Stomach (tissue), 9 donors: Measurements from ENCODE around the gene GPRASP2. TPM values are rescaled to one million over a fixed set of nuclear protein-coding genes. Genes with fewer than 3 reads are reported as not detected.

ENCODE experiments used
- DNase-seq, 2 donors: peaks; one replicate each; pipeline versions ENCODE4 v3.0.0 to v3.0.0-alpha.2; 2013 to 2019
- H3K27ac ChIP-seq, 5 donors: fragments of 200-600 bp in 4 of 5; sonication (generic) in 4 of 5; one replicate each; pipeline ENCODE4 v1.5.1; 2013 to 2019; ENCODE audit warnings: mild to moderate bottlenecking in 1 of 5, moderate library complexity in 1 of 5
- H3K27me3 ChIP-seq, 3 donors: fragments of 200-600 bp; sonication (generic); one replicate each; pipeline ENCODE4 v1.5.1; 2017 to 2019; ENCODE audit warnings: mixed run types in 1 of 3
- H3K36me3 ChIP-seq, 4 donors: fragments of 200-600 bp; sonication (generic); 1 replicate in 3 of 4; 2 replicates in 1 of 4; pipeline ENCODE4 v1.5.1; 2016 to 2019
- H3K4me1 ChIP-seq, 4 donors: fragments of 200-600 bp; sonication (generic); one replicate each; pipeline ENCODE4 v1.5.1; 2016 to 2019
- H3K4me3 ChIP-seq, 4 donors: fragments of 200-600 bp; sonication (generic) in 3 of 4; one replicate each; pipeline ENCODE4 v1.5.1; 2016 to 2019; ENCODE audit warnings: mild to moderate bottlenecking in 1 of 4
- H3K9me3 ChIP-seq, 4 donors: fragments of 200-600 bp; sonication (generic); one replicate each; pipeline ENCODE4 v1.5.1; 2016 to 2019
- EP300 ChIP-seq: sonication (generic); formaldehyde crosslinking; IDR thresholded peaks from one replicate; pipeline ENCODE4 v1.6.1; 2017; ENCODE audit warnings: antibody characterized with exemption
- POLR2A ChIP-seq, 4 donors: fragments of 450-650 bp; IDR thresholded peaks; one replicate each; pipeline ENCODE4 v1.6.1; 2016; ENCODE audit warnings: antibody characterized with exemption in 4 of 4, control low read depth in 2 of 4, mild to moderate bottlenecking in 1 of 4, moderate library complexity in 1 of 4
- POLR2AphosphoS5 ChIP-seq, 3 donors: sonication (generic); formaldehyde crosslinking; IDR thresholded peaks; one replicate each; pipeline ENCODE4 v1.6.1; 2016; ENCODE audit warnings: antibody characterized with exemption in 3 of 3
- WGBS, 5 donors: extraction: QIAGEN DNeasy Blood & Tissue Kit in 3 of 5; methylation state at CpG; one replicate each; pipeline versions ENCODE4 v1.1.5 to v1.1.7; 2013 to 2018; 5-methylcytosine and 5-hydroxymethylcytosine counted together
- intact Hi-C: fragments of 100-400 bp; cut with DNase I; formaldehyde crosslinking; loops from one replicate; pipeline ENCODE4 v1.15.1; 2023; ENCODE audit warnings: low total_unique reads
- polyA plus RNA-seq, 3 donors: library from polyadenylated mRNA; stranded (reverse); fragments of 200-250 nt; gene quantifications; one replicate each; pipeline ENCODE4 v1.2.3, GENCODE V29; 2013
- total RNA-seq, 5 donors: library from RNA; depleted of rRNA; stranded (reverse); fragments of >200 nt; gene quantifications; one replicate each; pipeline versions ENCODE4 v1.1.0 to v1.2.3, GENCODE V29; 2014 to 2016
- TF ChIP-seq, protein P1 (sequence below), 7 experiments: fragments of 450-650 bp in 4 of 7; fragments of 200-600 bp in 3 of 7; sonication (generic) in 3 of 7; IDR thresholded peaks; one replicate each; pipeline ENCODE4 v1.5.1; 2016 to 2019; ENCODE audit warnings: antibody characterized with exemption in 7 of 7, control low read depth in 2 of 7, mild to moderate bottlenecking in 1 of 7
- donor health status: healthy with polysubstance abuse.
- donor health status: Bipolar disorder and iron deficiency.
- donor health status: healthy.

GPRASP2 gene
- total and polyA plus RNA-seq, 8 donors: 0.58 to 32.1 (median 2.7) TPM; not detected in 1

DNA sequence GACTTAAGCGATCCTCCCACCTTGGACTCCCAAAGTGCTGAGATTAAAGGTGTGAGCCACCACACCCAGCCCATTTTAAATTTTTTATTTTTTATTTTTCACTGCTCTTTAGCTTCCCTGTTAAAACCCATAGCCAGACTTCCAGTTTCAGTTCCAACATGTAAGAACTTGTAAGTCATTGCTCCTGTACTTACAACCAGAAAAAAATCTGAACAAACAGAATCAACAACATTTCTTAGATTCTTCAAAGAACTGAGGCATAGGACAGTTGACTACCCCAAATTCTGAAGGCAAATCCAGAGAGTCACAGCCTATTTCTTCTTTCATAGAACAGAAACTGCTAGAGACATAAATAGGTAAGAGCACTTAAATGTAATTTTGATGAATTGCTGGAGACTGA is 16.4 kb downstream of the GPRASP2 start:
- Histone ChIP-seq H3K4me1 (no peaks in the 10 kb centered on the region), H3K27ac (no peak overlapping the region), H3K36me3 (no peaks in the 10 kb centered on the region), H3K4me3 (no peak overlapping the region), H3K27me3 (no peaks in the 10 kb centered on the region), H3K9me3 (no peaks in the 10 kb centered on the region)
- 91 to 100% (median 100%) methylated on average over 1 of the region's 1 CpG for WGBS, 5 donors
- intact Hi-C loops: no loop called here
- DNase-seq: no peak
- no peak for TF ChIP-seq EP300
- TF ChIP-seq, protein P1, sequence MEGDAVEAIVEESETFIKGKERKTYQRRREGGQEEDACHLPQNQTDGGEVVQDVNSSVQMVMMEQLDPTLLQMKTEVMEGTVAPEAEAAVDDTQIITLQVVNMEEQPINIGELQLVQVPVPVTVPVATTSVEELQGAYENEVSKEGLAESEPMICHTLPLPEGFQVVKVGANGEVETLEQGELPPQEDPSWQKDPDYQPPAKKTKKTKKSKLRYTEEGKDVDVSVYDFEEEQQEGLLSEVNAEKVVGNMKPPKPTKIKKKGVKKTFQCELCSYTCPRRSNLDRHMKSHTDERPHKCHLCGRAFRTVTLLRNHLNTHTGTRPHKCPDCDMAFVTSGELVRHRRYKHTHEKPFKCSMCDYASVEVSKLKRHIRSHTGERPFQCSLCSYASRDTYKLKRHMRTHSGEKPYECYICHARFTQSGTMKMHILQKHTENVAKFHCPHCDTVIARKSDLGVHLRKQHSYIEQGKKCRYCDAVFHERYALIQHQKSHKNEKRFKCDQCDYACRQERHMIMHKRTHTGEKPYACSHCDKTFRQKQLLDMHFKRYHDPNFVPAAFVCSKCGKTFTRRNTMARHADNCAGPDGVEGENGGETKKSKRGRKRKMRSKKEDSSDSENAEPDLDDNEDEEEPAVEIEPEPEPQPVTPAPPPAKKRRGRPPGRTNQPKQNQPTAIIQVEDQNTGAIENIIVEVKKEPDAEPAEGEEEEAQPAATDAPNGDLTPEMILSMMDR (IDR thresholded peaks at IDR 0.05): no peak
- TF ChIP-seq POLR2A (IDR thresholded peaks at IDR 0.05): no peak
- TF ChIP-seq POLR2AphosphoS5 (IDR thresholded peaks at IDR 0.05): no peak

DNA sequence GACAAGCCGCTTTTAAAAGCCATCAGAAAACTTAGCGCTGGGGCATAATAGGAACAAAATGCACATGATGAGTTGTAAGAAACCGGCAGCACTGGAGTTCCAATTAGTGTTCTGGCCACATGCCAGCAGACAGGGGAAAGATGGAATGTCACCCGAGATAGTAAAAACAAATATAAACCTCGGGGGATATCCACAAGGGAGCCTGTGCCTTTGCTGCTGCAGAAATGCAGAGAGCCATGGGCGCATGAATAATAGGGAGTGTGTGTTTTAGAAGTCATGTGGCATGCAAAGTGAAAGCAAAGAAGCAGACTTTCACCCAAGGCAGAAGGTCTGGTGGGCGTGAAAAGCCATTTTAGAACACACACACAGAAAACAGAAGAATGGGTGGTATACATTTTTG is 27.4 kb downstream of the GPRASP2 start:
- TF ChIP-seq EP300 (no peak), POLR2AphosphoS5 (IDR thresholded peaks at IDR 0.05) (no peak), POLR2A (IDR thresholded peaks at IDR 0.05) (no peak)
- TF ChIP-seq, protein P1 (IDR thresholded peaks at IDR 0.05): no peak
- no peaks in the 10 kb centered on the region for H3K9me3 ChIP-seq
- no peak overlapping the region for H3K27ac ChIP-seq
- no peaks in the 10 kb centered on the region for H3K4me1 ChIP-seq
- WGBS, 5 donors: 50 to 69% (median 55%) methylated on average over 7 of the region's 7 CpGs
- no peaks in the 10 kb centered on the region for H3K27me3 ChIP-seq
- no peak overlapping the region for H3K4me3 ChIP-seq
- H3K36me3 ChIP-seq: no peaks in the 10 kb centered on the region
- intact Hi-C loops: no loop called here
- peak in 1 of 2 donors; percentile 14 for DNase-seq

DNA sequence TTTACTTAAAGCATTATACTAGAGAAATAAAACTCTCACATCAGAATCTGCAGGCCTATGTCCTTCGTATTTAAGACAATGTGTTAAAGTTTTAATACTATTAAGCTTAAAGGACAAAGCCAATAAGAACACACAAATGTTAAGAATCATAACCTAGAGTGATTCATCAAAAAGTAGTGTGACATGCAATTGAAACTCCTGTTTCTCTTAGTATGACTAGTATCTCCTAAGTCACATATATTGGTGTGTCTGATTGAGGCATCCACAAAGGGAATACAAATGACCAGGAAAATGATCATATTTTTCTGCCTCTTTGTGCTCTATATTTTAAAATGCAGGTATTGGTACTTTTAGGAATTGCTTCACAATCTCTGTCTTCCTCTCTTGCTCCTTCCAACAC is 32.1 kb downstream of the GPRASP2 start:
- TF ChIP-seq, protein P1 (IDR thresholded peaks at IDR 0.05): no peak
- TF ChIP-seq POLR2AphosphoS5 (IDR thresholded peaks at IDR 0.05) (no peak), POLR2A (IDR thresholded peaks at IDR 0.05) (no peak), EP300 (no peak)
- Histone ChIP-seq H3K4me1 (peaks cover 0 to 5% (median 2%) of the 10 kb centered on the region in 4 donors), H3K36me3 (no peaks in the 10 kb centered on the region), H3K27ac (no peak overlapping the region), H3K27me3 (peaks cover 0 to 5% (median 0%) of the 10 kb centered on the region in 3 donors), H3K9me3 (no peaks in the 10 kb centered on the region), H3K4me3 (no peak overlapping the region)
- intact Hi-C loops: no loop called here
- 59 to 100% (median 89%) methylated on average over 1 of the region's 1 CpG for WGBS, 5 donors
- no peak for DNase-seq

DNA sequence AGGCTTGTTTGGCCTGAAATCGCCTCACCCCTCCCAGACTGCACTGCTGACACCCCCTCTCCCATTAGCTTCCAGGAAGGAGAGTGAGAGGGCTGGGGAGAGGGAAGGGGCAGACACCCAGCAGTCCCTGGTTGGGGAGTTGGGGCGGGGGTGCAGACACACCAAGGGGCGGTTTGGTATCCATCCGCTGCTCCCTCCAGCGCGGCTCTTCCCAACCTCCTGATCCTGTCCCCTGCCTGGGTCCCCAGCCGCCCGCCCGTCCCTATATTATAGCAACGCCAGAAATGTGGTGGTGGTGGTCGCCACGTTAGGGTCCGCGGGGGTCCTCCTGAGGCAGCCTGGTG is 33.2 kb downstream of the GPRASP2 start:
- no peaks in the 10 kb centered on the region for H3K36me3 ChIP-seq
- no peak overlapping the region for H3K27ac ChIP-seq
- TF ChIP-seq, protein P1 (IDR thresholded peaks at IDR 0.05): no peak
- TF ChIP-seq EP300 (no peak), POLR2AphosphoS5 (IDR thresholded peaks at IDR 0.05) (no peak), POLR2A (IDR thresholded peaks at IDR 0.05) (no peak)
- H3K4me1 ChIP-seq: peaks cover 0 to 5% (median 2%) of the 10 kb centered on the region in 4 donors
- H3K27me3 ChIP-seq: peaks cover 0 to 5% (median 0%) of the 10 kb centered on the region in 3 donors
- intact Hi-C loops: no loop called here
- WGBS, 5 donors: 26 to 50% (median 31%) methylated on average over 4 to 14 of the region's 14 CpGs; no CpG with 5 or more reads in 1 of the 5 donors
- H3K4me3 ChIP-seq: peak overlapping the region; percentile 51 to 59 (median 54)
- DNase-seq: no peak
- no peaks in the 10 kb centered on the region for H3K9me3 ChIP-seq
